Effector memory CD4-positive, alpha-beta T cell (primary cell): ENCODE measurements around the gene C6orf89.
A peak's percentile ranks its signal among the peaks of the same experiment; 100 is the strongest.

ENCODE experiments used
- DNase-seq, 3 donors: peaks; one replicate each; pipeline ENCODE4 v3.0.0-alpha.2; 2020
- H3K27ac ChIP-seq: 2 replicates; pipeline ENCODE4 v1.7.0; 2013; ENCODE audit warnings: mild to moderate bottlenecking, low read length, moderate library complexity; ENCODE audit not compliant: insufficient read depth, poor library complexity, severe bottlenecking
- H3K27me3 ChIP-seq: replicated peaks from 2 replicates; pipeline ENCODE4 v1.7.0; 2013; ENCODE audit warnings: mild to moderate bottlenecking, low read length; ENCODE audit not compliant: insufficient read depth, control insufficient read depth, poor library complexity, severe bottlenecking
- H3K36me3 ChIP-seq: 2 replicates; pipeline ENCODE4 v1.7.0; 2013; ENCODE audit warnings: mild to moderate bottlenecking, low read length, moderate library complexity; ENCODE audit not compliant: control insufficient read depth, insufficient read depth
- H3K4me1 ChIP-seq: 2 replicates; pipeline ENCODE4 v1.7.0; 2013; ENCODE audit warnings: low read length, mild to moderate bottlenecking; ENCODE audit not compliant: control insufficient read depth, insufficient read depth, poor library complexity, severe bottlenecking
- H3K4me3 ChIP-seq: 2 replicates; pipeline ENCODE4 v1.7.0; 2013; ENCODE audit warnings: low read length, low read depth, mild to moderate bottlenecking; ENCODE audit not compliant: insufficient read depth, poor library complexity, severe bottlenecking
- H3K9me3 ChIP-seq: 2 replicates; pipeline ENCODE4 v1.7.0; 2013; ENCODE audit warnings: mild to moderate bottlenecking, low read length, moderate library complexity; ENCODE audit not compliant: control insufficient read depth
- total RNA-seq, 3 donors: gene quantifications; one replicate each; lab custom pipeline; 2026; lab: John Stamatoyannopoulos, UW

The C6orf89 gene, protein sequence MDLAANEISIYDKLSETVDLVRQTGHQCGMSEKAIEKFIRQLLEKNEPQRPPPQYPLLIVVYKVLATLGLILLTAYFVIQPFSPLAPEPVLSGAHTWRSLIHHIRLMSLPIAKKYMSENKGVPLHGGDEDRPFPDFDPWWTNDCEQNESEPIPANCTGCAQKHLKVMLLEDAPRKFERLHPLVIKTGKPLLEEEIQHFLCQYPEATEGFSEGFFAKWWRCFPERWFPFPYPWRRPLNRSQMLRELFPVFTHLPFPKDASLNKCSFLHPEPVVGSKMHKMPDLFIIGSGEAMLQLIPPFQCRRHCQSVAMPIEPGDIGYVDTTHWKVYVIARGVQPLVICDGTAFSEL
- 66.6 to 102 (median 83.9) reads per million in 3 donors for total RNA-seq

DNA sequence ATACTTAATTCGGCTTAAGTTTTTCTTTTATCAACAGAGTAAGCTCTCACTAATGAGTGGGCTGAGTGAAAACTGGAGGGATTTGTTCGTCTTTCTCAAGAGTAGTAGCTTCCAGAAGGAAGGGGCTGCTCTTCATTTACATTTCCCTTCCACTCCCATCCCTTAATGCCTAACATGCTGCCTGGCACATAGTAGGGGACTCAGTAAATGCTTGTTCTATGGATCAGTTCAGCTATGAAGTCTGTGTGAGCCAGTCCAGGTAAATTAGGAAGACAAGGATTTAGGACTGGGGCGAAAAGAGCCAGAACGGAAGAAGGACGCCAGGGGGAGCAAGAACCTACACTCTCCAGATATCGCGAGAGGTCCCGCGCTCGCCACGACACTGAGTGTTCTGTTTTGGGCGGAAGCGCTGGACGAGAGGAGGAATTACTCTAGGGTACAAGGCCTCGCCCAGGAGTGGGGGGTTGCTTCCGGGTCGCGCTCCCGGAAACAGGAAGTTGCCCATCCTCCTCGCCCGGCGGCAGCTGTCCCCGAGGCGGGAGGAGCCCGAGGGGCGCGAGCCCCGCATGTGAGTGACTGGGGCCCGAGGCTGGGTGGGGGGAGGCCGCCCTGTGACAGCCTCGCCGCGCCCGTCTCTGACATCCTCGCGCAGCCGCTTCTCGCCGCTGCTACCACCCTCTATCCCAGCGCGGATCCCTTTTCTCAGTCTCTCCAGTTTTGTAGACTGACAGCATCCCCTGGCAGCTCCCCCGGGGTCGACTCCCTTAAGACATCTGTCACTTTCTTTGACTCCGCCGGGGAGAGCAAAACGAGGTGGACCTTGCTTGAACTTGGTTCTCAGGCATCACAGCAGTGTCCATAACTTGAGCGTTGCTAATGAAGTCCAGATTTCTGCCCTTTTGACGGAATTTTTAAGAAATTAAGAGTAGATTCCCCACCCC is at the start of gene C6orf89:
TSS of gene C6orf89 (plus strand) at position 492 of the 941 bp plus-strand sequence. CDS start 13,493 bp downstream, outside the sequence.
- DNase-seq, result peak; percentile 94 to 99 (median 97)
- peak within 1 kb of the TSS; percentile 71 for H3K27ac ChIP-seq
- no peaks in the 10 kb centered on the region for H3K9me3 ChIP-seq
- H3K4me1 ChIP-seq, result peaks cover 9% of the 10 kb centered on the region
- H3K4me3 ChIP-seq, result peak within 1 kb of the TSS; percentile 66
- no peaks in the 10 kb centered on the region for H3K27me3 ChIP-seq
- no peaks in the 10 kb centered on the region for H3K36me3 ChIP-seq

DNA sequence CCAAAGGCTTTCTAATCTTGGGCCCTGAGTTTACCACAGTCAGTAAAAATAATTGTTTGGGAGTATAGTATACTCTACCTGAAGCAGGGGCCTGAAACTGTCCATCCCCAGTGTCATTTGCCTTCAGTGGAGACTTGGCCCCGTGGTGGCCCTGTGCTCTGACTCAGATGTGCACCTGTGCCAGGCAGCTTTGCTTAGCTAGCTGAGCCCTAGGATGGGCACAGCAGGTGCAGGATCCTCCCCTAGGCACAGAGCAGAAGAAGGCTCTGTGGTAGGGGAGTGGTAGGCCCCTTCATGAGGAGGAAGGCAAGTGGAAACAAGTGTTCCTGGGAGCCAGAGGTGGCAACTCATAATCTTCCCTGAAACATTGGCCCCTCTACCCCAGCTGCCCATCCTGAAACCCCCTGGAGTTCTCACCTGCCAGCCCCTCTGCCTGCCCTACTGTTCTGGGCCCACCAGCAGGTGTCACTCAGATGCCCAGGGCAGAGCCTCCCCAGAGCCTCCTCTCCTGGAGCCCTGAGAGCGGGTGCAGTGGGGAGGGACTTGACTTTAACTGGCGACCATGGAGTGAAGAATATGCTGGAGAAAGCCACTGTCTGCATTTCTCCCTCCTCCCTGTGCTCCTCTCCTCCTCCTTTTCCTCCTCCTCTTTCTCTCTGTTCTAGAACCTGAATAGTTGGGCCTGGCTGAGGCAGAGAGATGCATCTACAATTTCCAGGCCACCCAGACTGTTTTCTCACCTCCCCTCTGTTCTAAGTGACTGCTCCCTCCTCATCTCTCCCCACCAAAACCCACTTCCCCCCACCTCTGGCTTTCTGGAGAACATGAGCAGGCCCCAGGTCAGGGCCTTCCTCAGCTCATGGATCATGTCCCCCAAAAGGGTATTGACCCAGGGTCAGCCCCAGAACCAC is 49.4 kb upstream of the C6orf89 start:
- no peak for DNase-seq
- H3K36me3 ChIP-seq, result no peaks in the 10 kb centered on the region
- H3K4me1 ChIP-seq, result peaks cover 17% of the 10 kb centered on the region
- H3K9me3 ChIP-seq, result no peaks in the 10 kb centered on the region
- H3K27ac ChIP-seq, result no peak overlapping the region
- H3K4me3 ChIP-seq, result no peak overlapping the region
- H3K27me3 ChIP-seq, result peaks cover 15% of the 10 kb centered on the region

DNA sequence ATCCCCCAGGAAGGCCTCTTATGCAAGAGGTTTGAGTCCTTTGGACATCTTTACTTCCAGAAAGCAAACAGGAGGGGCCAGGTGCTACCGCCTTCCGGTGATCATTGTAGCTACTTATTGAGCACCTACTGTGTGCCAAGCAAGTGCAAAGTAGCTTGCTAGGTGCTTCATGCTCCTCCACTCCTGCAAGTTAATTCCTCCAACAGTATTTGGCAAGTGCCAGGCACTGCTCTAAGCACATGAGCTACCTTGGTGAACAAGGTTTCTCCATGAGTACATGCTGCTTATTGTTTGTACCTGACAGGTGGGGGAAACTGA is 48.8 kb upstream of the C6orf89 start:
- Histone ChIP-seq H3K27me3 (peaks cover 15% of the 10 kb centered on the region), H3K4me1 (peaks cover 17% of the 10 kb centered on the region), H3K27ac (no peak overlapping the region), H3K4me3 (no peak overlapping the region), H3K9me3 (no peaks in the 10 kb centered on the region), H3K36me3 (no peaks in the 10 kb centered on the region)
- DNase-seq, result no peak

DNA sequence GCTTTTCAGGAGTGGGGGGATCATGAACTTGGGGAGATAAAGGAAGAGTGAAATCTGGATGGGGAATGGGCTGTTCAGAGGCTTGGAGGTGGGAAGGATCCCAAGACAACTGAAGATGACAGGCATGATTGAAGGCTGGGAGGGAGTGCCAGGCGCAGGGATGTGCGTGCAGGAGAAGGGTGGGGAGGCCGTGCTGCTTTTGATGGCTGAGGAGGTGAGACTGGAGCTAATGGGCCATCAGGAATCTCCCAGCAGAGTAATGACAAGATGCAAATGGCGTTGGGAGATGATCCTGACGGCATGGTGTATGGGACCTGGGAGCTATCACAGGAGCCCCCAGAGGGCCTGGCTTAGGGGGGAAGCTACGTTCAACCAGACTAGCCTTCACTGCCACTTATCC is 48.1 kb upstream of the C6orf89 start:
- peaks cover 15% of the 10 kb centered on the region for H3K27me3 ChIP-seq
- H3K9me3 ChIP-seq, result no peaks in the 10 kb centered on the region
- H3K36me3 ChIP-seq, result no peaks in the 10 kb centered on the region
- no peak for DNase-seq
- no peak overlapping the region for H3K27ac ChIP-seq
- peaks cover 17% of the 10 kb centered on the region for H3K4me1 ChIP-seq
- no peak overlapping the region for H3K4me3 ChIP-seq

DNA sequence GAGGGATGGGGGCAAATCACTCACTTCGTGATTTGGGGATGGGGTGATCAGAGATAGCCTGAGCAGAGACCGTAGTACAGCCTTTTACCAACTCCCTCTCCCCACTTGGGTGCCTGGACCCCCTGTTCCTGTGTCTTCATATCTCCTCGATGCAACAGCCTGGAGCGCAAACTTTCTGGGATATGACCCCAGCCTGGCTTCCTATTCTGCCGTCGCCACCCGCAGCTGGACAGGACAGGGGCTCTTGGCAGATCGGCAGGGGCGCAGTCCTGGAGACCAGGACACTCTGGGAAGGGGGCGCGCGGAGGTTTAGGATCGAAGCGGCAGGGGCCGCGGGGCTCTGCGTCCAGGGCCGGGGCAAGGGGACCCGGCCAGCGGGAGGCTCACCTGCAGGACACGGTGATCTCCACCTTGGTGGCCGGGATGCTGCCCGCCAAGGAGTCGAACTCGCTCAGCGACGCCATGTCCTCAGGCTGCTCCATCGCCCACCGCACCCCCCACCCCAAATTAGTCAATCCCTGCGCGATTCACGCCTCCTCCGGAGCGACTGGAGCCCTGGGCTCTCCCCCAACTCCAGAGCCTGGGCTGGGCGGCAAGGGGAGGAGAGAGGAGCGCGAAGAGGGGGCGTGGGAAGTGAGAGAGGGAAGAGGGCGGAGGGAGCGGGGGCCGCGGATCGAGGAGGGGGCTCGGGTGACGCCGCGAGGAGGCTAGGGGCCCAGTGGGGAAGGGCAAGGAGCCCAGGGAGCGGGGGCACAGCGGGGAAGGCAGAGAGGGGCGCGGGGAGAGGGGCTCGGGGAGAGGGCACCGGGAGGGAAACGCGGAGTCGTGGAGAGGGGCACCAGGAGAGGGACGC is 46.6 kb upstream of the C6orf89 start, which contains the start of gene CPNE5:
TSS of gene CPNE5 (minus strand) at position 549 of the 853 bp plus-strand sequence. CDS start at position 482, 67 bp downstream.
- Histone ChIP-seq H3K4me1 (peaks cover 17% of the 10 kb centered on the region), H3K36me3 (no peaks in the 10 kb centered on the region), H3K27me3 (peaks cover 15% of the 10 kb centered on the region), H3K9me3 (no peaks in the 10 kb centered on the region), H3K27ac (no peak within 1 kb of the TSS), H3K4me3 (peak within 1 kb of the TSS; percentile 53)
- no peak for DNase-seq

DNA sequence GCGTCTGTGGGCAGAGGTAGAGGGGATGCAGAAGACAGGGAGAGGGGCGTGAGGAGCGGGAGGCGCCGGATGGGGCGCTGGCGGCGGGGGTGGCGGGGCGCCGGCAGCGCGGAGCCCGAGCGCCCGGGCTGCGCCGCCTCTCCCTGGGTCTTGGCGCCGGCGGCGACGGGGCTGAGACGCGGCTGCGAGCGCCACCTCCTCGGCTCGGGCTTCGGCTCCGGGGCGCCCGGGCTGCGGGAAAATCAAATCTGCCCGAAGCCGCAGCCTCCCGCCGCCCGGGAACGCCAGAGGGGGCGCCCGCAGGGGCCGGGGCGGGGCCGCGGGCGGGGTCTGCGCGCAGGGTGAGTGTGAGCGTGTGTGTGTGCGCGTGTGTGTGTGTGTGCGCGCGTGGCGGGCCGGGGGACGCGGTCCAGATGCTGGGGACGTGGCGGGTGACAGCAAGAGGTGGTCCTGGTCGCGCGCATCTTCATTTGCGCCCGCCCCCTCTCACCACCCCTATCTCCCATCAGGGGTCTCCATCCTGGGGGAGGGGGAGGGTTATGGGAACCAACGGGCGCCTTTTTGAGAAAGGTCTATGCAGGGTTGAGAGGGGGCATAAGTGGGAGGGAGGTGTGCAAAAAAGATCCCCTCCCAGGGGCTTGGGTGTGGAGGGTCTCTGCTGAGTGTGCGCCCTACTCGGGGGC is 45.9 kb upstream of the C6orf89 start:
- peak overlapping the region; percentile 53 for H3K4me3 ChIP-seq
- H3K27ac ChIP-seq, result no peak overlapping the region
- no peaks in the 10 kb centered on the region for H3K9me3 ChIP-seq
- H3K27me3 ChIP-seq, result peaks cover 15% of the 10 kb centered on the region
- no peaks in the 10 kb centered on the region for H3K36me3 ChIP-seq
- peak in 2 of 3 donors; percentile 7 to 11 for DNase-seq
- H3K4me1 ChIP-seq, result peaks cover 17% of the 10 kb centered on the region

DNA sequence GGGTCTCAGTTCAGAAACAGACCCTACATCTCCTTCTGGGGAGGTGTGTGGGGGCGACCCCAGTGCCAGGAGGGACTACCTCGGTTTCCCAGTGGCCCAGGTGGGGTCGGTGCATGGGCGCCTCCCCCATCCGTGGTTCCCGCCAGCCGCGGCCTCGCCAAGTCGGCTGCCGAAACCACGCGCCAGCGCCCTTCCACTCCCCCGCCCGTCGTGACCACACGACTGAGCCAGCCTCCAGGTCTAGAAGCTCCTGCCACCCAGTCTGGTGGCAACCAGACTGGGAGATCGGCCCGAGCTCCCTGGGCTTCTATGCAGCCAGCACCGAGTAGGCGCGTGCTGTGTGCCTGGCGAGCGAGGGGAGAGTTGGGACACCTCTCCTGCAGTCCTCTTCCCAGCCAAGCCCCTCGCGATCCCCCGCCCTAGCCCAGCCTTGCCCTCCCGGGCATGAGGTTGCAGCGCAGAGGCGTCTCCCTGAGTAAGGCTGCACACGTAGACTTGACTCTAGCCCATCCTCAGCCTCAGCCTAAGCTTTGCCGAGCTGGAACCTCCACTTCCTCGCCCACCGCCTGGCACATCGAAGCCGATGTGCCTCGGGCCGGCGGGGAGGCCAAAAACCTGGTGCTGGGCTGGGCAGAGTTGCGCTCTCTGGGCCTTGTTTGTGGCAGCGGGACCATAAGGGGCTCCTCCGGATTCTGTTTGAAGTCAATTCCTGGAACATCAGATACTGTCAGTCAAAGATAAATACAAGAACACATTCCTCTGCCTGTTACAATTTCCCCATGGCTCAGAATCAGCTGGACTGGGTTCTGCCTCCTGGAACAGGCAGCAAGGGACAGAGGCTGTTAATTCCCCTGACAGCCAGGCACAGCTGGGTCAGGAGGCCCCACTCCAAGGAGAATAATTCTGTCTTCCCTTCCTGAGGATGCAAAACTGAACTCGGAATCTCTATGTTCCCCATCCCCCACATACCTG is 45.0 kb upstream of the C6orf89 start:
- peak in 1 of 3 donors; percentile 5 for DNase-seq

DNA sequence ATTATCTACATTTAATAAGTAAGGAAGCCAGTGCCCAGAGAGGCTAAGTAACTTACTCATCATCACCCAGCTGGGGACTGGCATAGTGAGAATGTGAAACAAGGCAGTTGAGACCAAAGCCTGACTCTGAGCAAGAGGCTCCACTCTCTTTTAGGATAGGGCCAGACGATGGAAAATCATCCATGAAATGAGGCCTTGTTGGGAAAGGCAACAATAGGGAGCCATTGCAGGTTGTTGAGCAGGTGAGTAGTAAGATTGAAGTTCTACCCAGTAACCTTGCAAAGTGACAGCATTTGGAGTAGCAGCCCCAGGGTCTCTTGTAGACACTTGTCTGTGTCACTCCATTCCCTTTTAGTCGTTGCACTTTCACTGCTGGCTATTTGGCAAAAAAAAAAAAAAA is 44.0 kb upstream of the C6orf89 start:
- H3K36me3 ChIP-seq, result no peaks in the 10 kb centered on the region
- H3K27ac ChIP-seq, result no peak overlapping the region
- DNase-seq, result no peak
- peaks cover 17% of the 10 kb centered on the region for H3K4me1 ChIP-seq
- H3K27me3 ChIP-seq, result peaks cover 15% of the 10 kb centered on the region
- H3K4me3 ChIP-seq, result no peak overlapping the region
- no peaks in the 10 kb centered on the region for H3K9me3 ChIP-seq

More for the DNA sequence above, 45.0 kb upstream of the C6orf89 start:
- H3K27ac ChIP-seq, result no peak overlapping the region
- H3K4me1 ChIP-seq, result peaks cover 17% of the 10 kb centered on the region
- H3K36me3 ChIP-seq, result no peaks in the 10 kb centered on the region
- no peaks in the 10 kb centered on the region for H3K9me3 ChIP-seq
- H3K4me3 ChIP-seq, result peak overlapping the region; percentile 53
- peaks cover 15% of the 10 kb centered on the region for H3K27me3 ChIP-seq
